Measurements from ENCODE around the gene CRIM1. TPM values are rescaled to one million over a fixed set of nuclear protein-coding genes. Genes with fewer than 3 reads are reported as not detected.

Gene CRIM1
- total RNA-seq, 1 donor from 2014 or later, result 25.8 TPM

DNA sequence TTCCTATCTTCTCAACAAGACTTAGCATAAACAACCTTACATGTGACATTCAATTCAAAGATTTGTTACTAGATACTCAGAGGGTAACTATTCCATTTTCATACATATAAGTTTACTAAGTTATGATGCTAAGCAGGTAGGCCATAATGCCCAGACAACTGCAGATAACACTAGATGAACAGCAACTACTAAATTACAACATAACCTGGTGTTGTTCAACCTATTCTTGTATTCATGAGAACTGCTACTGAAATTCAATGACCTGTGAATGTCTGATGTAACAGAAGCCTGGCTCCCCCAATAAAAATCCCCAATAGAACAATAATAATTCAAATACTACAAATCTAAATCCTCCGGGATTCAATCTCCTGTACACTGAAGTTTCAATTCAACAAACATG is 217.6 kb downstream of the CRIM1 start:
- H3K4me1 Mint-ChIP-seq (ENCODE audit: low read depth), result peaks cover 13% of the 10 kb centered on the region
- peaks cover 26% of the 10 kb centered on the region for H3K36me3 Mint-ChIP-seq (ENCODE audit: insufficient read depth)
- no peaks in the 10 kb centered on the region for H3K9me3 Mint-ChIP-seq (ENCODE audit: low read depth)
- no peak for DNase-seq (ENCODE audit: low spot score, unreplicated experiment)
- H3K27me3 Mint-ChIP-seq, result no peaks in the 10 kb centered on the region
- no peak overlapping the region for H3K4me3 Mint-ChIP-seq (ENCODE audit: low read depth)
- H3K27ac Mint-ChIP-seq, result no peak overlapping the region
- TF ChIP-seq, protein P1, sequence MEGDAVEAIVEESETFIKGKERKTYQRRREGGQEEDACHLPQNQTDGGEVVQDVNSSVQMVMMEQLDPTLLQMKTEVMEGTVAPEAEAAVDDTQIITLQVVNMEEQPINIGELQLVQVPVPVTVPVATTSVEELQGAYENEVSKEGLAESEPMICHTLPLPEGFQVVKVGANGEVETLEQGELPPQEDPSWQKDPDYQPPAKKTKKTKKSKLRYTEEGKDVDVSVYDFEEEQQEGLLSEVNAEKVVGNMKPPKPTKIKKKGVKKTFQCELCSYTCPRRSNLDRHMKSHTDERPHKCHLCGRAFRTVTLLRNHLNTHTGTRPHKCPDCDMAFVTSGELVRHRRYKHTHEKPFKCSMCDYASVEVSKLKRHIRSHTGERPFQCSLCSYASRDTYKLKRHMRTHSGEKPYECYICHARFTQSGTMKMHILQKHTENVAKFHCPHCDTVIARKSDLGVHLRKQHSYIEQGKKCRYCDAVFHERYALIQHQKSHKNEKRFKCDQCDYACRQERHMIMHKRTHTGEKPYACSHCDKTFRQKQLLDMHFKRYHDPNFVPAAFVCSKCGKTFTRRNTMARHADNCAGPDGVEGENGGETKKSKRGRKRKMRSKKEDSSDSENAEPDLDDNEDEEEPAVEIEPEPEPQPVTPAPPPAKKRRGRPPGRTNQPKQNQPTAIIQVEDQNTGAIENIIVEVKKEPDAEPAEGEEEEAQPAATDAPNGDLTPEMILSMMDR (IDR thresholded peaks at IDR 0.05; ENCODE audit: unreplicated experiment), result no peak

DNA sequence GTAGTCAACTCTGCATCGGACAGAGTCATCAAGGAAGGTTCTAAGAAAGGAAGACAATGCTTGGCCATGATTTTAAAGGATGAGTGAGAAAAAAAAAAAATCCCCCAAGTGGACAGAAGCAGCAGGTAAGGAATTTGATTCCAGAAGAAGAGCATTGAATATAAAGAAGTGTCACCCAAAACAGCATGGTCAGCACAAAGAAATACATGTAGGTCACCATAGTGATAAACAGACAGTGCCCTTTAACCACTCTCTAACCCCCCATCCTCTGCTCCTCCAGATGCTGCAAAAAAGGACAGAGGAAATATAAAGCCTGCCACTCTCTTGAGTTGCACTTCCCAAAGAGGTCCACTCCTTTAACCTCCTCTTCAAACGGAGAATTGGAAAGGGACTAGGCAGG is 219.0 kb downstream of the CRIM1 start:
- no peak overlapping the region for H3K27ac Mint-ChIP-seq
- H3K36me3 Mint-ChIP-seq (ENCODE audit: insufficient read depth), result peaks cover 36% of the 10 kb centered on the region
- peaks cover 20% of the 10 kb centered on the region for H3K4me1 Mint-ChIP-seq (ENCODE audit: low read depth)
- H3K9me3 Mint-ChIP-seq (ENCODE audit: low read depth), result no peaks in the 10 kb centered on the region
- no peak for DNase-seq (ENCODE audit: low spot score, unreplicated experiment)
- TF ChIP-seq, protein P1 (IDR thresholded peaks at IDR 0.05; ENCODE audit: unreplicated experiment), result no peak
- H3K27me3 Mint-ChIP-seq, result no peaks in the 10 kb centered on the region
- H3K4me3 Mint-ChIP-seq (ENCODE audit: low read depth), result no peak overlapping the region

DNA sequence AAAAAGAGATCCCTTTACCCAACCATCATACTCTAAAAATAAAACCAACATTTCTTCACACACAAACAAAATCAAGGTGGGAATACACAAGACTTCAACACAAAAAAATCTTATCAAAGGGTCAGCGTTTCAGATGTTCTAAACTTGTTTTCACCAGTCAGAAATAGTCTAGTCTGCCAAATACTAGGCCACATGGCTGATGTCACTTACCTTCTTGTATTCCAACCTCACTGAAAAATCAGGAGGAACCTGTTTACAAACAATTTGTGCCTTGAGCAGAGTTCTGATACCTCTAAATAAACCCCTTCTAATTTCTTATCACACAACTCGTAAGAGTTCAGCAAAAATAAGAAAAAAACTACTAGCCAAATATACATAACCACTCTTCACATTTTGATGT is 222.3 kb downstream of the CRIM1 start:
- TF ChIP-seq, protein P1 (IDR thresholded peaks at IDR 0.05; ENCODE audit: unreplicated experiment), result no peak
- H3K27me3 Mint-ChIP-seq, result no peaks in the 10 kb centered on the region
- no peak overlapping the region for H3K27ac Mint-ChIP-seq
- H3K4me3 Mint-ChIP-seq (ENCODE audit: low read depth), result no peak overlapping the region
- H3K36me3 Mint-ChIP-seq (ENCODE audit: insufficient read depth), result peaks cover 46% of the 10 kb centered on the region
- H3K9me3 Mint-ChIP-seq (ENCODE audit: low read depth), result no peaks in the 10 kb centered on the region
- H3K4me1 Mint-ChIP-seq (ENCODE audit: low read depth), result peaks cover 12% of the 10 kb centered on the region
- DNase-seq (ENCODE audit: low spot score, unreplicated experiment), result no peak

DNA sequence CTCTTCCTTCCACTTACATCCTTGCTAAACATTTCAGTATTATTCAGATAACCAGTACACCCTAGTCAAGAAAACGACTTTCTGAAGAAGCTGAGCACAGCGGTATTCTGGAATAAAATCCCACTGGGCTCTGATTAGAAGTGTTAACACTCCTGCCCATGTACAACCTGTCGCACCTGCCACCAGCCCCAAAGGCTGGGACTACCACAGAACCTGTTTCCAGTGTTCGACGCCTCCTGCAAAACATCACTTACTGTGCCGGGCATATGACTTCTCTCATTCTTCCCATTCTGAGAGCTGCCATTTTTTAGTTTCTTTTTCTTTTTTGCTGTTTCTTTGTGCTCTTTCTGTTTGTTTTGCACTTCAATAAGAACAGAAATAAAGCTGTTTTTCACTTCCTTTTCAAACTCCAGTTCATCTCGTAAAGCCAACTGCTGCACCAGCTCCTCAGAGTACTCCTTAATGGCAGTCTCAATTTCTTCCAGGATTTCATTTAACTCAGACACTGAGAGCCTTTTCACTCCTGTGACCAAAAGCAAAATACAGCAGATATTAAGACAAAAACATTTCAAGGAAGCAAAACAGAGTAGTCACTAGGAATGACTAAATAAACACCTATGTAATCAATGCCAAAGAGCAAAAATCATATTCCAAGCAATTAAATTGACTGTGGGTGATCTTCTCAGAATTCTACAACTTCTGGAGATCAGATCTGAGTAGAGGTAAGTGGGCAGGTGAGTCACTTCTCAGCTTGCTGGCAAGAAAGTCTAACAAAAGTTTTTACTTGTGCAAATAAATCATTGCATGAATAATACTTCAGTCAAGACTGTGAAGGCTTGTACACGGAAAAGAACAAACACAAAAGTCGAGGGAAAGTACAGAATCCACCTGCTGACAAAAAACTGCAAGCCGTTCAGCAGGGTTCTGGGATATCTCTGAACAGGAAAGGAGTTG is 223.0 kb downstream of the CRIM1 start:
- no peaks in the 10 kb centered on the region for H3K9me3 Mint-ChIP-seq (ENCODE audit: low read depth)
- peaks cover 47% of the 10 kb centered on the region for H3K36me3 Mint-ChIP-seq (ENCODE audit: insufficient read depth)
- DNase-seq (ENCODE audit: low spot score, unreplicated experiment), result no peak
- peak overlapping the region; percentile 81 for H3K27ac Mint-ChIP-seq
- H3K4me1 Mint-ChIP-seq (ENCODE audit: low read depth), result peaks cover 11% of the 10 kb centered on the region
- H3K4me3 Mint-ChIP-seq (ENCODE audit: low read depth), result no peak overlapping the region
- TF ChIP-seq, protein P1 (IDR thresholded peaks at IDR 0.05; ENCODE audit: unreplicated experiment), result no peak
- no peaks in the 10 kb centered on the region for H3K27me3 Mint-ChIP-seq

DNA sequence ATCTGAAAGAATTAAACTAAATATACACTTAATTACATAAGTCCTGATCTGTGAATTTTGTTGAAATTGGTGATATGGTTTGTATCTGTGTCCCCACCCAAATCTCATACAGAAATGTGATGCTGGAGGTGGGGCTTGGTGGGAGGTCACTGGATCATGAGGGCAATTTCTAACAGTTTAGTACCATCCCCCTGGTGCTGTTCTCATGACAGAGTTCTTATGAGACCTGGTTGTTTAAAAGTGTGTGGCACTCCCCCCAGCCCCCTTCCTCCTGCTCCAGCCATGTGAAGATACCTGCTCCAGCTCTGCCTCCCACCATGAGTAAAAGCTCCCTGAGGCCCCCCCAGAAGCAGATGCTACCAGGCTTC is 223.7 kb downstream of the CRIM1 start:
- peaks cover 11% of the 10 kb centered on the region for H3K4me1 Mint-ChIP-seq (ENCODE audit: low read depth)
- H3K36me3 Mint-ChIP-seq (ENCODE audit: insufficient read depth), result peaks cover 49% of the 10 kb centered on the region
- no peak for DNase-seq (ENCODE audit: low spot score, unreplicated experiment)
- TF ChIP-seq, protein P1 (IDR thresholded peaks at IDR 0.05; ENCODE audit: unreplicated experiment), result no peak
- no peak overlapping the region for H3K4me3 Mint-ChIP-seq (ENCODE audit: low read depth)
- no peaks in the 10 kb centered on the region for H3K9me3 Mint-ChIP-seq (ENCODE audit: low read depth)
- no peaks in the 10 kb centered on the region for H3K27me3 Mint-ChIP-seq
- peak overlapping the region; percentile 81 for H3K27ac Mint-ChIP-seq

Measured in progenitor cell of endocrine pancreas (in vitro differentiated cells).